CD14-positive monocyte (primary cell): ENCODE results near the gene DENND1A. TPM values are rescaled to one million over a fixed set of nuclear protein-coding genes. Genes with fewer than 3 reads are reported as not detected.

Experiments
- DNase-seq, 3 donors: peaks; one replicate each; pipeline ENCODE4 v3.0.0-alpha.2; 2011 to 2022
- H2AFZ ChIP-seq: 2 replicates; pipeline ENCODE4 v1.6.0; 2012; ENCODE audit warnings: mild to moderate bottlenecking, low read depth, low read length, inconsistent platforms; ENCODE audit not compliant: insufficient read depth, poor library complexity, severe bottlenecking
- H3K27ac ChIP-seq, 2 donors: 1 replicate in 1 of 2; 2 replicates in 1 of 2; pipeline ENCODE4 v1.5.1; 2012 to 2013; ENCODE audit warnings: low read length in 2 of 2, control low read depth in 1 of 2, inconsistent platforms in 1 of 2, low read depth in 1 of 2, mild to moderate bottlenecking in 1 of 2
- H3K27me3 ChIP-seq, 2 donors: one replicate each; pipeline versions ENCODE4 v1.6.0 to v1.6.1; 2011 to 2013; ENCODE audit warnings: low read length in 2 of 2; ENCODE audit not compliant: control insufficient read depth in 2 of 2, insufficient read depth in 2 of 2
- H3K36me3 ChIP-seq, 2 donors: replicated peaks in 1 of 2; 1 replicate in 1 of 2; 2 replicates in 1 of 2; pipeline versions ENCODE4 v1.5.1 to v1.6.1; 2012 to 2013; ENCODE audit warnings: low read length in 2 of 2, control low read depth in 1 of 2, inconsistent platforms in 1 of 2, mild to moderate bottlenecking in 1 of 2; ENCODE audit not compliant: insufficient read depth in 2 of 2, control insufficient read depth in 1 of 2
- H3K4me1 ChIP-seq, 2 donors: 1 replicate in 1 of 2; 2 replicates in 1 of 2; pipeline versions ENCODE4 v1.5.1 to v1.6.1; 2012 to 2013; ENCODE audit warnings: low read length in 2 of 2, control low read depth in 1 of 2, inconsistent platforms in 1 of 2, mild to moderate bottlenecking in 1 of 2, moderate library complexity in 1 of 2; ENCODE audit not compliant: insufficient read depth in 2 of 2, control insufficient read depth in 1 of 2
- H3K4me2 ChIP-seq: replicated peaks from 2 replicates; pipeline ENCODE3; 2012; ENCODE audit warnings: low read length, moderate library complexity, mild to moderate bottlenecking; ENCODE audit not compliant: poor library complexity, severe bottlenecking; ENCODE audit errors: extremely low read depth
- H3K4me3 ChIP-seq, 3 experiments: fragments of 200-600 bp in 1 of 3; sonication (generic) in 1 of 3; replicated peaks in 1 of 3; 1 replicate in 2 of 3; 2 replicates in 1 of 3; pipeline ENCODE4 v1.5.1; 2011 to 2013; ENCODE audit warnings: low read length in 3 of 3, mild to moderate bottlenecking in 3 of 3, control low read depth in 2 of 3, low read depth in 2 of 3, inconsistent platforms in 1 of 3, moderate library complexity in 1 of 3
- H3K79me2 ChIP-seq: 2 replicates; pipeline ENCODE4 v1.6.0; 2012; ENCODE audit warnings: mild to moderate bottlenecking, control low read depth, inconsistent platforms, low read length, moderate library complexity; ENCODE audit not compliant: insufficient read depth
- H3K9ac ChIP-seq: 2 replicates; pipeline ENCODE4 v1.6.0; 2017; ENCODE audit warnings: low read length, mild to moderate bottlenecking; ENCODE audit not compliant: insufficient read depth, poor library complexity, severe bottlenecking
- H3K9me3 ChIP-seq, 2 donors: replicated peaks in 1 of 2; 1 replicate in 1 of 2; 2 replicates in 1 of 2; pipeline versions ENCODE4 v1.5.1 to v1.6.1; 2012 to 2013; ENCODE audit warnings: low read length in 2 of 2, control low read depth in 1 of 2; ENCODE audit not compliant: control insufficient read depth in 1 of 2, insufficient read depth in 1 of 2
- H4K20me1 ChIP-seq: 2 replicates; pipeline ENCODE4 v1.6.0; 2012; ENCODE audit warnings: mild to moderate bottlenecking, low read length, control low read depth, moderate library complexity; ENCODE audit not compliant: insufficient read depth
- H3K27ac Mint-ChIP-seq, 7 donors: one replicate each; pipeline ENCODE4 v1.8.0; 2020; ENCODE audit warnings: mild to moderate bottlenecking in 7 of 7, mixed read lengths in 7 of 7, moderate library complexity in 6 of 7, inconsistent platforms in 2 of 7
- H3K27me3 Mint-ChIP-seq, 3 donors: one replicate each; pipeline ENCODE4 v1.8.0; 2021 to 2022; ENCODE audit warnings: low read depth in 3 of 3, mild to moderate bottlenecking in 3 of 3, mixed read lengths in 3 of 3, moderate library complexity in 3 of 3, inconsistent platforms in 1 of 3
- H3K36me3 Mint-ChIP-seq, 2 donors: one replicate each; pipeline ENCODE4 v1.8.0; 2020; ENCODE audit warnings: mixed read lengths in 2 of 2, inconsistent platforms in 1 of 2, mild to moderate bottlenecking in 1 of 2
- H3K4me1 Mint-ChIP-seq: one replicate; pipeline ENCODE4 v1.8.0; 2020; ENCODE audit warnings: mild to moderate bottlenecking, mixed read lengths
- H3K4me3 Mint-ChIP-seq, 2 donors: one replicate each; pipeline ENCODE4 v1.8.0; 2020; ENCODE audit warnings: mild to moderate bottlenecking in 2 of 2, mixed read lengths in 2 of 2, moderate library complexity in 1 of 2
- H3K9me3 Mint-ChIP-seq, 7 donors: one replicate each; pipeline ENCODE4 v1.8.0; 2020 to 2022; ENCODE audit warnings: mixed read lengths in 7 of 7, mild to moderate bottlenecking in 6 of 7, moderate library complexity in 6 of 7, inconsistent platforms in 2 of 7
- WGBS: methylation state at CpG from one replicate; pipeline ENCODE4 v1.1.5; 2013; ENCODE audit warnings: missing lambda C conversion rate; ENCODE audit not compliant: insufficient coverage; 5-methylcytosine and 5-hydroxymethylcytosine counted together
- intact Hi-C, 2 donors: fragments of 100-400 bp; cut with micrococcal nuclease; formaldehyde crosslinking; loops; one replicate each; pipeline versions ENCODE4 v1.15.0 to v1.15.1; 2023
- polyA plus RNA-seq, 3 donors: library from polyadenylated mRNA; depleted of rRNA in 1 of 3; unstranded in 2 of 3; stranded (reverse) in 1 of 3; fragments of 300-500 nt in 2 of 3; fragments of >200 nt in 1 of 3; fragmentation: Illumina TruSeq in 2 of 3; gene quantifications; 1 replicate in 2 of 3; 2 replicates in 1 of 3; pipeline ENCODE4 v1.2.3, GENCODE V29; 2012 to 2021
- TF ChIP-seq, protein P1 (sequence below): fragments of 200-600 bp; IDR thresholded peaks from one replicate; pipeline ENCODE4 v1.8.0; 2022; ENCODE audit warnings: antibody characterized with exemption, mild to moderate bottlenecking

Gene DENND1A
- polyA plus RNA-seq, 3 donors, result 24.8 to 73.0 (median 29.4) TPM

DNA sequence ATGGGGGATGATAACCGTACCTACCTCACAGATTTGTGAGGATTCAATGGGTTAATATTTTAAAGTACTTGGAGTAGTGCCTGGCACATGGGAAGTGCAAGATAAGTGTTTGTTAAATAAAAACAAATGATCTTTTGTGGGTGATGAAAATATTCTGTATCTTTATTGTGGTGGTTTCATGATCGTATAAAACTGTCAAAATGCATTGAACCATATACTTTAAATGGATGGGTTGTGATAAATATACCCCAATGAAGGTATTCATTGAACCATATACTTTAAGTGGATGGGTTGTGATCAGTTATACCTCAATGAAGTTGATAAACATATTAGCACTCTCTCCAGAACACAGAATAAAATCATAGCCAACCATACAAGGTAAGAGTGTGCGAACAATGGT, 339.4 kb downstream of the DENND1A start:
- H3K4me1 Mint-ChIP-seq, result no peaks in the 10 kb centered on the region
- no peaks in the 10 kb centered on the region for H3K4me1 ChIP-seq
- TF ChIP-seq, protein P1, sequence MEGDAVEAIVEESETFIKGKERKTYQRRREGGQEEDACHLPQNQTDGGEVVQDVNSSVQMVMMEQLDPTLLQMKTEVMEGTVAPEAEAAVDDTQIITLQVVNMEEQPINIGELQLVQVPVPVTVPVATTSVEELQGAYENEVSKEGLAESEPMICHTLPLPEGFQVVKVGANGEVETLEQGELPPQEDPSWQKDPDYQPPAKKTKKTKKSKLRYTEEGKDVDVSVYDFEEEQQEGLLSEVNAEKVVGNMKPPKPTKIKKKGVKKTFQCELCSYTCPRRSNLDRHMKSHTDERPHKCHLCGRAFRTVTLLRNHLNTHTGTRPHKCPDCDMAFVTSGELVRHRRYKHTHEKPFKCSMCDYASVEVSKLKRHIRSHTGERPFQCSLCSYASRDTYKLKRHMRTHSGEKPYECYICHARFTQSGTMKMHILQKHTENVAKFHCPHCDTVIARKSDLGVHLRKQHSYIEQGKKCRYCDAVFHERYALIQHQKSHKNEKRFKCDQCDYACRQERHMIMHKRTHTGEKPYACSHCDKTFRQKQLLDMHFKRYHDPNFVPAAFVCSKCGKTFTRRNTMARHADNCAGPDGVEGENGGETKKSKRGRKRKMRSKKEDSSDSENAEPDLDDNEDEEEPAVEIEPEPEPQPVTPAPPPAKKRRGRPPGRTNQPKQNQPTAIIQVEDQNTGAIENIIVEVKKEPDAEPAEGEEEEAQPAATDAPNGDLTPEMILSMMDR, result no peak
- no peak overlapping the region for H3K4me3 Mint-ChIP-seq
- H3K36me3 Mint-ChIP-seq, result peaks cover 59 to 81% of the 10 kb centered on the region in 2 donors
- H2AFZ ChIP-seq, result no peak overlapping the region
- no peak overlapping the region for H3K9ac ChIP-seq
- peaks cover 5 to 92% of the 10 kb centered on the region in 2 donors for H3K36me3 ChIP-seq
- H3K27ac Mint-ChIP-seq, result no peak overlapping the region
- no peak for DNase-seq
- no peaks in the 10 kb centered on the region for H3K79me2 ChIP-seq
- no peaks in the 10 kb centered on the region for H3K27me3 ChIP-seq
- H3K4me2 ChIP-seq, result no peak overlapping the region
- peaks cover 0 to 3% (median 0%) of the 10 kb centered on the region in 3 donors for H3K27me3 Mint-ChIP-seq
- no peak overlapping the region for H3K27ac ChIP-seq
- H3K4me3 ChIP-seq, result no peak overlapping the region
- peaks cover 34% of the 10 kb centered on the region for H4K20me1 ChIP-seq
- intact Hi-C loops, result no loop called here
- peaks cover 0 to 17% (median 13%) of the 10 kb centered on the region in 7 donors for H3K9me3 Mint-ChIP-seq
- peaks cover 7 to 19% of the 10 kb centered on the region in 2 donors for H3K9me3 ChIP-seq
- WGBS, result 100% methylated on average over 1 of the region's 3 CpGs

DNA sequence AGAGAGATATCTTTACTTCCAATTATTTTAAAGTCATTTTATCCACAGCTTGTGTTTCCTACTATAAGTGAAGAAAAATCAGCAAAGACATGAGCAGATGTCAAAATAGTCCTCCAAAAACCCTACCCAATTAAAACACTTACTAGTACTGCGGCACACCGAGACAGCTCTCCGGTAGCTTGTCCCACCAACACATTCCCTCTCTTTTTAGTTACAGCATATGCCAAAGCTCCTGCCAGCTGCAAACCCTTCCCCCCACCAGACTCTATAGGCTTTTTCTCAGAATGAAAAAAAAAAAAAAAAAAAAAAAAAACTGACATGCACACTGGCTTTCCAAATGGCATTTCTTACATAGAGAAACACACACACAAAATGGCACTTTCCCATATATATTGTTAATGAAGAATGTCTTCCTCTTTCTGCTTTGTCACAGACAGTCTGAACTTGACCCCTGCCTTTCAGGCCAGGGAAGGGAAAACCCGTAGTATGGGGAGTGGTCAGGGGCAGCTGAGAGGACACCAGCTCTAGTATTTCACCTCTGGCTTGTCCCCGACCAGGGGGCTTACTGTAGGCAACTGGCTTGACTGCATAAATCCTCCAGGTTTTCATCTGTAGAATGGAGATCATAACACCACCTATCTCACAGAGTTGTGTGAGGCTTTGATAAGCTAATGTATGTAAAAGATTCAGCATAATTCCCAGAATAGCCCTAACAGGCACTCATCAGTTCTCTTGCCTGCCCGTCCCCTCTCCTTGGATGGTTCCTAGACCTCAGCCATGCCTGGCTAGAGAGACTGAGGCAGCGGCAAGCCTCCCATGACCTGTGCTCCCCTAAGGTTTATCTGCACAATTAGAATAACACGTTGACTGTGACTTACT, 340.3 kb downstream of the DENND1A start:
- Mint-ChIP-seq H3K4me3 (no peak overlapping the region), H3K27me3 (peaks cover 0 to 3% (median 0%) of the 10 kb centered on the region in 3 donors), H3K9me3 (peaks cover 0 to 17% (median 13%) of the 10 kb centered on the region in 7 donors), H3K4me1 (no peaks in the 10 kb centered on the region), H3K27ac (peak overlapping the region in 1 of 7 donors; percentile 15), H3K36me3 (peaks cover 54 to 76% of the 10 kb centered on the region in 2 donors)
- no peak overlapping the region for H3K4me3 ChIP-seq
- no peak for DNase-seq
- no peak overlapping the region for H2AFZ ChIP-seq
- peaks cover 35% of the 10 kb centered on the region for H4K20me1 ChIP-seq
- no peaks in the 10 kb centered on the region for H3K79me2 ChIP-seq
- H3K9ac ChIP-seq, result no peak overlapping the region
- H3K27me3 ChIP-seq, result no peaks in the 10 kb centered on the region
- H3K36me3 ChIP-seq, result peaks cover 5 to 92% of the 10 kb centered on the region in 2 donors
- H3K27ac ChIP-seq, result no peak overlapping the region
- TF ChIP-seq, protein P1, result no peak
- H3K4me2 ChIP-seq, result no peak overlapping the region
- no peaks in the 10 kb centered on the region for H3K4me1 ChIP-seq
- intact Hi-C loops, result no loop called here
- WGBS, result 100% methylated on average over 1 of the region's 8 CpGs
- peaks cover 7 to 19% of the 10 kb centered on the region in 2 donors for H3K9me3 ChIP-seq
